Measurements from ENCODE around the gene HTRA3. TPM values are rescaled to one million over a fixed set of nuclear protein-coding genes. Genes with fewer than 3 reads are reported as not detected.

HTRA3 gene
- total and polyA plus RNA-seq, 10 donors, result 0.26 to 5.5 (median 2.5) TPM

- intact Hi-C loops (cut with DNase I; ENCODE audit: low total_unique reads), result no loop called here
- H3K36me3 ChIP-seq, result no peaks in the 10 kb centered on the region
- peak overlapping the region in 1 of 8 donors; percentile 34 for H3K27ac ChIP-seq
- H3K27me3 ChIP-seq (replicated peaks in 1 of 7), result peaks cover 0 to 81% (median 25%) of the 10 kb centered on the region in 7 donors
- H3K4me3 ChIP-seq, result peak overlapping the region in 6 of 8 donors; percentile 27 to 64 (median 30)
- no peak for TF ChIP-seq POLR2A (IDR thresholded peaks at IDR 0.05)
- H3K4me1 ChIP-seq, result peaks cover 11 to 80% (median 42%) of the 10 kb centered on the region in 6 donors
- no peak for DNase-seq
- H3K9me3 ChIP-seq, result no peaks in the 10 kb centered on the region
- 31 to 57% (median 44%) methylated on average over 11 of the region's 11 CpGs for WGBS, 5 donors
Measured at GRCh38 chr4:8270418-8270771, 841 bp downstream of the HTRA3 start.

- 77 to 92% (median 84%) methylated on average over 15 to 27 of the region's 27 CpGs for WGBS, 5 donors
- no peak overlapping the region for H3K4me3 ChIP-seq
- H3K9me3 ChIP-seq, result no peaks in the 10 kb centered on the region
- no peak for DNase-seq
- peaks cover 0 to 79% (median 25%) of the 10 kb centered on the region in 7 donors for H3K27me3 ChIP-seq (replicated peaks in 1 of 7)
- intact Hi-C loops (cut with DNase I; ENCODE audit: low total_unique reads), result no loop called here
- no peaks in the 10 kb centered on the region for H3K36me3 ChIP-seq
- H3K4me1 ChIP-seq, result peaks cover 11 to 80% (median 42%) of the 10 kb centered on the region in 6 donors
- no peak overlapping the region for H3K27ac ChIP-seq
- TF ChIP-seq, protein P1, sequence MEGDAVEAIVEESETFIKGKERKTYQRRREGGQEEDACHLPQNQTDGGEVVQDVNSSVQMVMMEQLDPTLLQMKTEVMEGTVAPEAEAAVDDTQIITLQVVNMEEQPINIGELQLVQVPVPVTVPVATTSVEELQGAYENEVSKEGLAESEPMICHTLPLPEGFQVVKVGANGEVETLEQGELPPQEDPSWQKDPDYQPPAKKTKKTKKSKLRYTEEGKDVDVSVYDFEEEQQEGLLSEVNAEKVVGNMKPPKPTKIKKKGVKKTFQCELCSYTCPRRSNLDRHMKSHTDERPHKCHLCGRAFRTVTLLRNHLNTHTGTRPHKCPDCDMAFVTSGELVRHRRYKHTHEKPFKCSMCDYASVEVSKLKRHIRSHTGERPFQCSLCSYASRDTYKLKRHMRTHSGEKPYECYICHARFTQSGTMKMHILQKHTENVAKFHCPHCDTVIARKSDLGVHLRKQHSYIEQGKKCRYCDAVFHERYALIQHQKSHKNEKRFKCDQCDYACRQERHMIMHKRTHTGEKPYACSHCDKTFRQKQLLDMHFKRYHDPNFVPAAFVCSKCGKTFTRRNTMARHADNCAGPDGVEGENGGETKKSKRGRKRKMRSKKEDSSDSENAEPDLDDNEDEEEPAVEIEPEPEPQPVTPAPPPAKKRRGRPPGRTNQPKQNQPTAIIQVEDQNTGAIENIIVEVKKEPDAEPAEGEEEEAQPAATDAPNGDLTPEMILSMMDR (IDR thresholded peaks at IDR 0.05 in 8 of 11, conservative IDR thresholded peaks at IDR 0.05 in 3 of 11), result no peak
- TF ChIP-seq POLR2AphosphoS5 (IDR thresholded peaks at IDR 0.05) (no peak), POLR2A (IDR thresholded peaks at IDR 0.05) (no peak)
Measured at GRCh38 chr4:8270912-8271815, 1.6 kb downstream of the HTRA3 start.

DNA sequence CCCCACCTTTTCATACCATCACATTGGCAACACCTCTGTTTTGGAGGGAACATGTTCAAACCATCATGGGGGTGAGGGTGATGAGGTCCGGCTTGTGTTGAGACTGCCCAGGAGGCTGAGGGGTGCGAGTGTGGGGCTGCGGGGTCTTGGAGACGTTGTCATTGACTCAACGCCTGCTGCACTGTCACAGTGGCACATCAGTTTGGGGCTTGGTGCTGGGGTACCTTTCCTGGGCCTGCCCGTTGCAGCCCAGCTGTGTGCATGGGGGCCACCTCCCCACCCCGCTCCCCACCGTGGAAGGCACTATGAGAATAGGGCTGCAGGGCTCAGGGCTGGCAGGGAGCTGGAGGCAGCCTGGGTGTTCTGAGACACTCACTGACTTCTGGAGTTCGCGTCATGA is 2.3 kb downstream of the HTRA3 start:
- Histone ChIP-seq H3K36me3 (no peaks in the 10 kb centered on the region), H3K9me3 (no peaks in the 10 kb centered on the region), H3K27ac (no peak overlapping the region), H3K4me3 (no peak overlapping the region), H3K4me1 (peaks cover 11 to 82% (median 43%) of the 10 kb centered on the region in 6 donors), H3K27me3 (replicated peaks in 1 of 7) (peaks cover 0 to 83% (median 25%) of the 10 kb centered on the region in 7 donors)
- WGBS, 5 donors, result 81 to 96% (median 94%) methylated on average over 6 to 10 of the region's 10 CpGs
- intact Hi-C loops (cut with DNase I; ENCODE audit: low total_unique reads), result no loop called here
- no peak for DNase-seq
- no peak for TF ChIP-seq POLR2A (IDR thresholded peaks at IDR 0.05)
- TF ChIP-seq POLR2AphosphoS5 (IDR thresholded peaks at IDR 0.05), result no peak
- TF ChIP-seq, protein P1 (IDR thresholded peaks at IDR 0.05 in 8 of 11, conservative IDR thresholded peaks at IDR 0.05 in 3 of 11), result no peak

GRCh38 chr4:8272472-8273428 is 3.2 kb downstream of the HTRA3 start:
- intact Hi-C loops (cut with DNase I; ENCODE audit: low total_unique reads), result no loop called here
- peak; percentile 84 for DNase-seq
- H3K4me1 ChIP-seq, result peaks cover 11 to 72% (median 42%) of the 10 kb centered on the region in 6 donors
- TF ChIP-seq POLR2AphosphoS5 (IDR thresholded peaks at IDR 0.05), result peak; percentile 26 to 58 (median 53)
- TF ChIP-seq POLR2A (IDR thresholded peaks at IDR 0.05), result no peak
- TF ChIP-seq, protein P1 (IDR thresholded peaks at IDR 0.05 in 8 of 11, conservative IDR thresholded peaks at IDR 0.05 in 3 of 11), result no peak
- H3K9me3 ChIP-seq, result no peaks in the 10 kb centered on the region
- H3K36me3 ChIP-seq, result no peaks in the 10 kb centered on the region
- WGBS, 5 donors, result 47 to 54% (median 53%) methylated on average over 23 to 30 of the region's 30 CpGs
- no peak overlapping the region for H3K4me3 ChIP-seq
- H3K27ac ChIP-seq, result peak overlapping the region in 3 of 8 donors; percentile 26 to 57 (median 27)
- H3K27me3 ChIP-seq (replicated peaks in 1 of 7), result peaks cover 0 to 83% (median 25%) of the 10 kb centered on the region in 7 donors
